IPS-18c (cell line): Measurements from ENCODE around the gene AGPS.
"Not testable (repeated sequence)": the region's sequence is repeated elsewhere in the genome, so short reads cannot be mapped to it uniquely, and the experiment has no call there.

ENCODE experiments used
- H3K4me3 ChIP-seq: 2 replicates; pipeline ENCODE4 v1.7.0; 2013; ENCODE audit warnings: low read depth, mild to moderate bottlenecking, low read length, moderate library complexity; ENCODE audit not compliant: insufficient read depth
- H3K9me3 ChIP-seq: one replicate; pipeline ENCODE4 v1.6.1; 2013; ENCODE audit warnings: mild to moderate bottlenecking, low read length, moderate library complexity; ENCODE audit not compliant: control insufficient read depth, insufficient read depth

Gene AGPS

GRCh38 chr2:177433402-177433801 is 40.8 kb downstream of the AGPS start:
- Histone ChIP-seq H3K9me3 (peaks cover 2% of the 10 kb centered on the region), H3K4me3 (no peak overlapping the region)

GRCh38 chr2:177434475-177434874 is 41.9 kb downstream of the AGPS start:
- Histone ChIP-seq H3K4me3 (no peak overlapping the region), H3K9me3 (peaks cover 2% of the 10 kb centered on the region)

GRCh38 chr2:177445200-177445599 is 52.6 kb downstream of the AGPS start:
- Histone ChIP-seq H3K4me3 (no peak overlapping the region), H3K9me3 (no peaks in the 10 kb centered on the region)

DNA sequence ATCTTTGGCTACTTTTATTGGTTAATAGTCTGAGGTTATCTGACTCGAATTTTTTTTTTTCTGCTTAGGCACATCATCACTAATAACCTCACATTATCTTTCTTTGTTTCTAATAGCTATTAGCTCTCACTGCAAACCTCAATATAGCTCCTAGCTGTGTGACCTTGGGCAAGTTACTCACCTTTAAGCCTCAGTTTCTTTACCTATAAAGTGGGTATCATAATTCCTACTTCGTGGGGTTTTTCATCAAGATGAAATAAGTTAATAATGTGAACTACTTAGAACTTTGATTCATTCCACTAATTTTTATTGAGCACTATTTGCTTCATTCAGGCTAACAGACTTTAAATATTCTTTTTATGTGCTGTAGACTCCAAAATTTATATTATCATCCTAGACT is 55.5 kb downstream of the AGPS start:
- H3K9me3 ChIP-seq = no peaks in the 10 kb centered on the region

GRCh38 chr2:177449159-177449558 is 56.6 kb downstream of the AGPS start:
- Histone ChIP-seq H3K4me3 (no peak overlapping the region), H3K9me3 (no peaks in the 10 kb centered on the region)

More for the DNA sequence above, 55.5 kb downstream of the AGPS start:
- no peak overlapping the region for H3K4me3 ChIP-seq

GRCh38 chr2:177455187-177455586 is 62.6 kb downstream of the AGPS start:
- Histone ChIP-seq H3K9me3 (no peaks in the 10 kb centered on the region), H3K4me3 (no peak overlapping the region)

GRCh38 chr2:177459756-177460155 is 67.2 kb downstream of the AGPS start:
- H3K4me3 ChIP-seq, H3K9me3 ChIP-seq: not testable (repeated sequence)

GRCh38 chr2:177460973-177461585 is 68.5 kb downstream of the AGPS start:
- Histone ChIP-seq H3K9me3 (peaks cover 5% of the 10 kb centered on the region), H3K4me3 (no peak overlapping the region)

GRCh38 chr2:177464549-177464948 is 72.0 kb downstream of the AGPS start:
- Histone ChIP-seq H3K4me3 (no peak overlapping the region), H3K9me3 (peaks cover 5% of the 10 kb centered on the region)

DNA sequence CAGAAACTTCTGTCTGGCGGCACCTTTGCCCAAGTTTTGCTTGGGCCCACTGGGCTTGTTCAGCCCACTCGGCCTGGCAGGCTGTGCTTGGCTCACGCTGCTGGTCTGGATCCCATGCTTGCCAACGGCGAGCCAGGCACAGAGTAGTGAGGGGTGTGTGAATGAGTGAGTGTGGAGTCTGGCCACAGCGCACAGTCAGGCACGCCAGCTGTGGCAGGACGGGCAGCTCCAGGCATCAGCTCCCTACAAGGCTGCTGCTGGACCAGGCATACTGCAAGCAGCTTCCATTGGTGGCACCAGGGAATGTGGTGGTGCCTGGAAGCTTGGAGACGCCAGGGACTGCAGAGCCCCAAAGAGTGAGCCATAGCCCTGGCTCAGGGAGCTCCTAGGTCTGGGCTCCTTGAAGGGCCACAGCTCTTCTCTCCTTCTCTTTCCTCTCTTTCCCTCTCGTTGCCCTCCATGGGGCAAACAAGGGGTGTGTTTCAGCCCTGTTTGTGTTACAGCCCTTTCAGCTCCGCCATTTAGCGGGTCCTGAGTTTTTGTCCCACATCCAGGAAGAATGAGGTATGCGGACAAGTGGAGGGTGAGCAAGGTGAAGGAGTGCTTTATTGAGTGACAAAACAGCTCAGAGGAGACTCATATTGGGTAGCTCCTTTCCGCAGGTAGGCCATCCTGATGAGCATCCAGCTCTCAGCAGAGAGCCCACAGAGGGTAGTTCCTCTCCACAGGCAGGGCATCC is 73.0 kb downstream of the AGPS start:
- no peak overlapping the region; the same call in 1 of the 2 replicates for H3K4me3 ChIP-seq

GRCh38 chr2:177466337-177467195 is 74.0 kb downstream of the AGPS start:
- no peak overlapping the region for H3K4me3 ChIP-seq
- peaks cover 5% of the 10 kb centered on the region for H3K9me3 ChIP-seq

More for the DNA sequence above, 73.0 kb downstream of the AGPS start:
- H3K9me3 ChIP-seq = peaks cover 5% of the 10 kb centered on the region

DNA sequence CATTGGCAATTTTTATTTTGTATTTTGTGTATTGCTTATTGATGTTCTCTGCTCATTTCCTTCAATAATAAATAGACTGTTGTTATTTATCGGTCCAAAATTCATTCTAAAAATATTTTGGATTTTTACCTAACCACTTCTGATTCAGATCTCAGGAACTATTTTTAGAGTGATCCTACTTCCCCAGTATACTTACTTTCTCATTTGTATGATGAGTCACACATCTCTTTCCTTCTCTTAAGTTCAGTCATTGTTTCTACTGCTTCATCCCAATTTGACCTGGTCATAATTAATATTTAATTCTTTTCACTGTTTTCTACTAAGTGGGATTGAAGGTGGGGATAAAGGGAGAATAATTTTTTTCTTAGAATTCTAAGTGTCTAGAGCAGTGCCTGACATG is 75.1 kb downstream of the AGPS start:
- H3K9me3 ChIP-seq = peaks cover 7% of the 10 kb centered on the region
- no peak overlapping the region for H3K4me3 ChIP-seq

GRCh38 chr2:177471990-177472389 is 79.4 kb downstream of the AGPS start:
- Histone ChIP-seq H3K4me3 (no peak overlapping the region), H3K9me3 (peaks cover 2% of the 10 kb centered on the region)

- H3K4me3 ChIP-seq = no peak overlapping the region
- peaks cover 2% of the 10 kb centered on the region for H3K9me3 ChIP-seq
These were observed 81.7 kb downstream of the AGPS start for GRCh38 chr2:177474301-177474700.

DNA sequence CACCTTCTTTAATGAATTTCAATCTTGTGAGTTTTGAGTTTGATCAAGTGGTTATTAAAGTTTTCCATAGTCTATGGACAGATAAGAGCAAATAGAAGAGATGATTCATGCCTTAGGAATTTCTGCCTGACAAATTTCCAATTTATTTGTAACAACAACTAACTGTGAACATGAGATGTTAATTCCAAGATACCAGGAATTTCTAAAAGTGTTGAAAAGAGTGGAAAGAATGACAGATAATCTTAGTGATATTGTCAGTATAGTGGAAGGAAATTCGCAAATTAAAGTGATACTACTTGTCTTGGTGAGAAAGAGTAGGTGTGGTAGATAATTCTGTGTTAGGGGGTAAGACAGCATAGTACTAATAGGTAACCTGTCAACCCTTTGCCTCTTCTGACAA is 82.4 kb downstream of the AGPS start:
- Histone ChIP-seq H3K4me3 (no peak overlapping the region), H3K9me3 (peaks cover 2% of the 10 kb centered on the region)

- peaks cover 2% of the 10 kb centered on the region for H3K9me3 ChIP-seq
- no peak overlapping the region for H3K4me3 ChIP-seq
These were observed 84.3 kb downstream of the AGPS start for GRCh38 chr2:177476897-177477296.

DNA sequence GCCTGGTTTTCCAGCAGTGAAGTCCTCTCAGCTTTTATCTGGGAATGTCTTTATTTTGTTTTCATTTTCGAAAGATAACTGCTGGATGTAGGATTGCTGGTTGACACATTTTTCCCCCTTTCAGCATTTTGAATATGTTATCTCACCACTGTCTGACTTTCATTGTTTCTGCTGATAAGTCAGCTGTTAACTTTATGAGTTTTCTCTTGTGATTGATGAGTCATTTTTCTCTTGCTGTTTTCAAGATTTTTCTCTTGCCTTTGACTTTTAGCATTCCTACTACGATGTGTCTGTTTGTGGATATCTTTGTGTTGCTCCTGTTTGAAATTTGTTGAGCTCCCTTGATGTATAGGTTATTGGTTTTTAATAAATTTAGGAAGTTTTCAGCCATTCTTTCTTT is 85.5 kb downstream of the AGPS start:
- no peak overlapping the region for H3K4me3 ChIP-seq
- H3K9me3 ChIP-seq = no peaks in the 10 kb centered on the region

DNA sequence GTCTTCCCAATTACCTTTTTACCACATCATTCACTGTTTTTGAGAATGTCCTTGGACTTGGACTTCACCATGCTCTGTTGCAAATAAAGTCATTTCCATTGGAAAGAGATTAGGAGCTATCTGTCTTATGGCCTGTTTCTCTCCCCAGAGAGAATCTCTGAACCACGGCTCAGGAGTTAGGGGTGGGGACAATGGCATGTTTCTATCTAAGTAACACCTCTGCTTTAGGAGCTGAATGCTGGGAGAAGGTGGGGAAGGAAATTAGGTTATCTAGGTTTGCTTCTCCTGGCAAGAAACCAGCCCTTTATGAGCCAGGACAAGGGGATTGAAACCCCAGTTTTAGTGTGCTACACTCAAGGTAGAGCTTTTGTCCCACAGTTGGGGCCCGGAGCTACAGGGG is 86.3 kb downstream of the AGPS start:
- H3K4me3 ChIP-seq = no peak overlapping the region
- no peaks in the 10 kb centered on the region for H3K9me3 ChIP-seq
